Measurements from ENCODE around the gene RBCK1. TPM values are rescaled to one million over a fixed set of nuclear protein-coding genes. Genes with fewer than 3 reads are reported as not detected.

Gene RBCK1
- total and polyA plus RNA-seq, 2 donors (not counting 1 experiment from before 2014, with no cell fraction given): 128 to 135 TPM

DNA sequence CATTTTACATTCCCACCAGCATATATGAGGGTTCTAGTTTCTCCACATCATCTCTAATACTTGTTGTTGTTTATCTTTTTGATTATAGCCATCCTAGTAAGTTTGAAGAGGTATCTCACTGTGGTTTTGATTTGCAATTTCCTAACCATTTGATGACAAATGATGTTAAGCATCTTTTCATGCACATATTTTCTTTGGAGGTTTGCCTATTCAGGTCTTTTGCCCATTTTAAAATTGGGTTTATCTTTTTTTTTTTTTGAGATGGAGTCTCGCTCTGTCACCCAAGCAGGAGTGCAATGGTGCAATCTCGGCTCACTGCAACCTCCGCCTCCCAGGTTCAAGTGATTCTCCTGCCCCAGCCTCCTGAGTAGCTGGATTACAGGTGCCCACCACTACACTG, 4.0 kb downstream of the RBCK1 start:
- H3K27ac ChIP-seq (ENCODE audit: low read length in 2 of 2): no peak overlapping the region
- H3K27ac Mint-ChIP-seq: no peak overlapping the region
- no peak overlapping the region for H3K4me3 ChIP-seq (ENCODE audit: control extremely low read depth in 1 of 5, extremely low read depth in 1 of 5, insufficient read depth in 1 of 5, low read depth in 2 of 5, low read length in 4 of 5)
- H3K9me3 Mint-ChIP-seq (ENCODE audit: insufficient read depth): no peaks in the 10 kb centered on the region
- DNase-seq (no peak), ATAC-seq (ENCODE audit: low read depth) (no peak)
- ChIA-PET CTCF (interaction anchor here (1.1 kb wide), 1 partner anchor 58 kb away, joined by 3 read pairs; no protein-coding TSS in a partner anchor), POLR2A (no interaction called here)
- WGBS (ENCODE audit: insufficient coverage): 100% methylated on average over 2 of the region's 3 CpGs
- no peak overlapping the region for H3K4me3 Mint-ChIP-seq
- peaks cover 40% of the 10 kb centered on the region for H3K4me1 Mint-ChIP-seq
- intact Hi-C loops (cut with micrococcal nuclease): no loop called here
- H3K4me1 ChIP-seq (ENCODE audit: control insufficient read depth in 2 of 2, insufficient read depth in 2 of 2, low read length in 2 of 2): peaks cover 18 to 20% of the 10 kb centered on the region in 2 donors
- H3K79me2 ChIP-seq (ENCODE audit: control insufficient read depth, insufficient read depth, low read length): peaks cover 76% of the 10 kb centered on the region
- no peaks in the 10 kb centered on the region for H3K27me3 ChIP-seq (replicated peaks in 1 of 4; ENCODE audit: control extremely low read depth in 1 of 4, control insufficient read depth in 3 of 4, insufficient read depth in 4 of 4, low read length in 3 of 4)
- H2AFZ ChIP-seq (ENCODE audit: insufficient read depth, low read depth, low read length, poor library complexity, severe bottlenecking): no peak overlapping the region
- no peaks in the 10 kb centered on the region for H3K27me3 Mint-ChIP-seq
- no peak overlapping the region for H3K9ac ChIP-seq (ENCODE audit: low read length)
- peaks cover 34% of the 10 kb centered on the region for H4K20me1 ChIP-seq (ENCODE audit: control insufficient read depth, insufficient read depth, low read length, poor library complexity, severe bottlenecking)
- TF ChIP-seq, protein P1, sequence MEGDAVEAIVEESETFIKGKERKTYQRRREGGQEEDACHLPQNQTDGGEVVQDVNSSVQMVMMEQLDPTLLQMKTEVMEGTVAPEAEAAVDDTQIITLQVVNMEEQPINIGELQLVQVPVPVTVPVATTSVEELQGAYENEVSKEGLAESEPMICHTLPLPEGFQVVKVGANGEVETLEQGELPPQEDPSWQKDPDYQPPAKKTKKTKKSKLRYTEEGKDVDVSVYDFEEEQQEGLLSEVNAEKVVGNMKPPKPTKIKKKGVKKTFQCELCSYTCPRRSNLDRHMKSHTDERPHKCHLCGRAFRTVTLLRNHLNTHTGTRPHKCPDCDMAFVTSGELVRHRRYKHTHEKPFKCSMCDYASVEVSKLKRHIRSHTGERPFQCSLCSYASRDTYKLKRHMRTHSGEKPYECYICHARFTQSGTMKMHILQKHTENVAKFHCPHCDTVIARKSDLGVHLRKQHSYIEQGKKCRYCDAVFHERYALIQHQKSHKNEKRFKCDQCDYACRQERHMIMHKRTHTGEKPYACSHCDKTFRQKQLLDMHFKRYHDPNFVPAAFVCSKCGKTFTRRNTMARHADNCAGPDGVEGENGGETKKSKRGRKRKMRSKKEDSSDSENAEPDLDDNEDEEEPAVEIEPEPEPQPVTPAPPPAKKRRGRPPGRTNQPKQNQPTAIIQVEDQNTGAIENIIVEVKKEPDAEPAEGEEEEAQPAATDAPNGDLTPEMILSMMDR (IDR thresholded peaks at IDR 0.05): no peak
- no peak for TF ChIP-seq EZH2 (IDR thresholded peaks at IDR 0.05; ENCODE audit: borderline replicate concordance, insufficient read depth, low read depth, low read length, poor library complexity, severe bottlenecking)
- peaks cover 0 to 19% of the 10 kb centered on the region in 2 experiments for H3K36me3 ChIP-seq (replicated peaks in 1 of 2; ENCODE audit: control extremely low read depth in 1 of 2, control insufficient read depth in 1 of 2, extremely low read depth in 1 of 2, insufficient read depth in 2 of 2, low read length in 1 of 2)
- no peaks in the 10 kb centered on the region for H3K9me3 ChIP-seq (ENCODE audit: control extremely low read depth in 1 of 3, control insufficient read depth in 2 of 3, insufficient read depth in 1 of 3, low read length in 2 of 3)
- no peak overlapping the region for H3K4me2 ChIP-seq (replicated peaks; ENCODE audit: low read depth, low read length, poor library complexity, severe bottlenecking)

DNA sequence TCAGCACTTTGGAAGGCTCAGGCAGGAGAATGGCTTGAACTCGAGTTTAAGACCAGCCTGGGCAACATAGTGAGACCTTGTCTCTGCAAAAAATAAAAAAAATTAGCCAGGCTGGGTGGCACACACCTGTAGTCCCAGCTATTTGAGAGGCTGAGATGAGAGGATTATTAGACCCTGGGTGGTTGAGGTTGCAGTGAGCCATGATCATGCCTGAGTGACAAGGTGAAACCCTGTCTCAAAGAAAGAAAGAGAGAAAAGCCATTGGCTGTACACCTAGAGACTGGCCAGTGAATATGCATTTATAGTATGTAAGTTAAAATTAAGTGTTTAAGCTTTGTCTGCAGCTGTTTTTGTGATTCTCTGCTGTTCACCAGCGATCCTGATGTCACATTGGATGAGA, 6.1 kb downstream of the RBCK1 start:
- CTCF ChIA-PET: no interaction called here
- H4K20me1 ChIP-seq (ENCODE audit: control insufficient read depth, insufficient read depth, low read length, poor library complexity, severe bottlenecking): peaks cover 32% of the 10 kb centered on the region
- peaks cover 0 to 31% of the 10 kb centered on the region in 2 experiments for H3K36me3 ChIP-seq (replicated peaks in 1 of 2; ENCODE audit: control extremely low read depth in 1 of 2, control insufficient read depth in 1 of 2, extremely low read depth in 1 of 2, insufficient read depth in 2 of 2, low read length in 1 of 2)
- no peaks in the 10 kb centered on the region for H3K9me3 ChIP-seq (ENCODE audit: control extremely low read depth in 1 of 3, control insufficient read depth in 2 of 3, insufficient read depth in 1 of 3, low read length in 2 of 3)
- Mint-ChIP-seq H3K27ac (no peak overlapping the region), H3K27me3 (no peaks in the 10 kb centered on the region), H3K9me3 (ENCODE audit: insufficient read depth) (no peaks in the 10 kb centered on the region), H3K4me1 (peaks cover 33% of the 10 kb centered on the region), H3K4me3 (no peak overlapping the region)
- POLR2A ChIA-PET: no interaction called here
- no peak for ATAC-seq (ENCODE audit: low read depth)
- no peak overlapping the region for H3K4me2 ChIP-seq (replicated peaks; ENCODE audit: low read depth, low read length, poor library complexity, severe bottlenecking)
- DNase-seq: no peak
- H3K27me3 ChIP-seq (replicated peaks in 1 of 4; ENCODE audit: control extremely low read depth in 1 of 4, control insufficient read depth in 3 of 4, insufficient read depth in 4 of 4, low read length in 3 of 4): no peaks in the 10 kb centered on the region
- TF ChIP-seq, protein P1 (IDR thresholded peaks at IDR 0.05): no peak
- no peak for TF ChIP-seq EZH2 (IDR thresholded peaks at IDR 0.05; ENCODE audit: borderline replicate concordance, insufficient read depth, low read depth, low read length, poor library complexity, severe bottlenecking)
- H3K4me3 ChIP-seq (ENCODE audit: control extremely low read depth in 1 of 5, extremely low read depth in 1 of 5, insufficient read depth in 1 of 5, low read depth in 2 of 5, low read length in 4 of 5): no peak overlapping the region
- peaks cover 9 to 10% of the 10 kb centered on the region in 2 donors for H3K4me1 ChIP-seq (ENCODE audit: control insufficient read depth in 2 of 2, insufficient read depth in 2 of 2, low read length in 2 of 2)
- WGBS (ENCODE audit: insufficient coverage): 73% methylated on average over 1 of the region's 2 CpGs
- H3K27ac ChIP-seq (ENCODE audit: low read length in 2 of 2): no peak overlapping the region
- H3K9ac ChIP-seq (ENCODE audit: low read length): no peak overlapping the region
- no peak overlapping the region for H2AFZ ChIP-seq (ENCODE audit: insufficient read depth, low read depth, low read length, poor library complexity, severe bottlenecking)
- peaks cover 74% of the 10 kb centered on the region for H3K79me2 ChIP-seq (ENCODE audit: control insufficient read depth, insufficient read depth, low read length)
- intact Hi-C loops (cut with micrococcal nuclease): no loop called here

Measured in B cell (primary cell).